ENCODE results near the gene MRPS2. TPM values are rescaled to one million over a fixed set of nuclear protein-coding genes. Genes with fewer than 3 reads are reported as not detected.

The MRPS2 gene
- total RNA-seq, 4 donors from 2014 or later, result 9.7 to 28.2 (median 20.1) TPM

GRCh38 chr9:135476561-135477355 lies 23.7 kb upstream of the MRPS2 start:
- no peak overlapping the region for H3K27ac ChIP-seq
- intact Hi-C loops (cut with DNase I; ENCODE audit: low total_unique reads), result no loop called here
- H3K36me3 ChIP-seq, result no peaks in the 10 kb centered on the region
- TF ChIP-seq CTCF (IDR thresholded peaks at IDR 0.05), result no peak
- no peak for TF ChIP-seq POLR2A (IDR thresholded peaks at IDR 0.05)
- H3K4me1 ChIP-seq, result peaks cover 0 to 5% of the 10 kb centered on the region in 2 donors
- H3K9me3 ChIP-seq, result no peaks in the 10 kb centered on the region
- H3K4me3 ChIP-seq, result no peak overlapping the region
- no peak for DNase-seq
- no peaks in the 10 kb centered on the region for H3K27me3 ChIP-seq

DNA sequence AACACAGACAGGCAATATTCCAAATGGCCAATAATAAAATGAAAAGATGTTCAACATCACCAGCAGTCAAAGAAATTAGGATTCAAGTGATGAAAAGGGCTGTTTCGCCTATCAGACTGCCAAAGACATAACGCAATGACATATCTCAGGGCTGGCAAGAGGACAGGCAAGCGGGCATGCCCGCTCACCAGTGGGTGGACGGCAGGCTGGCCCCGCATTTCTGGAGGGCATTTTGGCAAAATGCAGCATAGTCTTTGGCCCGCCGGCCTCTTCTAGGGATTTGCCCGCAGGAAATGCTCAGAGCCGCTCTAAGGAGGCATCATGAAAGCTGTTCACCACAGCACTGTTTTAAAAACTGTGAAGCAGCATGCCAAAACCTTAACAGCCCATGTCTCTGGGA lies 22.3 kb upstream of the MRPS2 start:
- no peak overlapping the region for H3K4me3 ChIP-seq
- H3K27me3 ChIP-seq, result no peaks in the 10 kb centered on the region
- no peaks in the 10 kb centered on the region for H3K36me3 ChIP-seq
- no peak for DNase-seq
- no peak for TF ChIP-seq POLR2A (IDR thresholded peaks at IDR 0.05)
- TF ChIP-seq CTCF (IDR thresholded peaks at IDR 0.05), result no peak
- intact Hi-C loops (cut with DNase I; ENCODE audit: low total_unique reads), result no loop called here
- H3K9me3 ChIP-seq, result no peaks in the 10 kb centered on the region
- peaks cover 0 to 5% of the 10 kb centered on the region in 2 donors for H3K4me1 ChIP-seq
- no peak overlapping the region for H3K27ac ChIP-seq

DNA sequence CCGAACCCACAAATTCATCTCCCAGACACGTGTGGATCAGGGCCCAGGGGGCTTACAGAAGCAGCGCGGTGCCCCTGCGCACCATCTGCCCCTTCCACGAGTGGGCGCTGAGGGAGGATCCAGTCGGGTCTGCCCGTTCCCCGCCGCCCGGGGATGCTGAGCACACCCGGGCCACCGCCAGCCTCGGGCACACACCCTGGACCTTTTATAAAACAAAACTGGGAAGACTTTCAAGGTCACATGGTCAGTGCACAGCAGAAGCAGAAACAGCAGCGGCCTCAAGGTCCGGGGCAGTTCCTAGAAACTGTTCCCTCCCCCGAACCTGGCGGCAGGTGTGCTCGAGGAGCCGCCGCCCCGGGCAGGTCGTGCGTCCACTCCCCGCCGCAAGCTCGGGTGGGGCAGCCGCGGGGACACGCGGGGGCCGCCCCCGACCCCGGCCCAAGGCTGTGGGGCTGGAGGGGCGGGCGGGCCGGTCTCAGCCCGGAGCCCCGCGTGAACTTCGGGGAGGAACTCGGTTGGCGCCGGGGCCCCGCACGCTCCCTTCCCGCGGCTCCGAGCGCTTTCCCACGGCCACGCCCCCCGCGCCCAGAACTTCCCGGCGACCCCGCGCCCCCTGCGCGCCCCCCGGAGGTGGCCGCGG lies 21.5 kb upstream of the MRPS2 start:
- H3K27ac ChIP-seq, result peak overlapping the region; percentile 45 to 71
- intact Hi-C loops (cut with DNase I; ENCODE audit: low total_unique reads), result no loop called here
- peaks cover 0 to 5% of the 10 kb centered on the region in 2 donors for H3K4me1 ChIP-seq
- peak overlapping the region; percentile 22 to 67 for H3K4me3 ChIP-seq
- no peaks in the 10 kb centered on the region for H3K27me3 ChIP-seq
- no peaks in the 10 kb centered on the region for H3K9me3 ChIP-seq
- H3K36me3 ChIP-seq, result no peaks in the 10 kb centered on the region
- peak in 1 of 2 donors; percentile 28 for DNase-seq
- TF ChIP-seq POLR2A (IDR thresholded peaks at IDR 0.05), result peak in 1 of 2 donors; percentile 12
- no peak for TF ChIP-seq CTCF (IDR thresholded peaks at IDR 0.05)

GRCh38 chr9:135479469-135480052 lies 20.9 kb upstream of the MRPS2 start, which contains the start of gene PPP1R26:
Gene PPP1R26, plus strand, starts transcription at chr9:135479782. Its CDS starts 4,729 bp downstream, at chr9:135484511.
- Histone ChIP-seq H3K27ac (peak within 1 kb of the TSS; percentile 45 to 71), H3K4me1 (peaks cover 0 to 5% of the 10 kb centered on the region in 2 donors), H3K9me3 (no peaks in the 10 kb centered on the region), H3K36me3 (no peaks in the 10 kb centered on the region), H3K4me3 (peak within 1 kb of the TSS; percentile 62 to 70), H3K27me3 (no peaks in the 10 kb centered on the region)
- DNase-seq, result no peak
- TF ChIP-seq POLR2A (IDR thresholded peaks at IDR 0.05) (no peak), CTCF (IDR thresholded peaks at IDR 0.05) (no peak)
- intact Hi-C loops (cut with DNase I; ENCODE audit: low total_unique reads), result no loop called here
